Regular cardiac myocyte (primary cell): ENCODE data around the gene OSTC. TPM values are rescaled to one million over a fixed set of nuclear protein-coding genes. Genes with fewer than 3 reads are reported as not detected.

Source experiments
- total RNA-seq: library from RNA; depleted of rRNA; stranded (reverse); fragments of >200 nt; gene quantifications from 2 replicates; pipeline ENCODE4 v1.2.3, GENCODE V29; 2014

Gene OSTC
- 448 and 452 TPM in 2 replicates for total RNA-seq

DNA sequence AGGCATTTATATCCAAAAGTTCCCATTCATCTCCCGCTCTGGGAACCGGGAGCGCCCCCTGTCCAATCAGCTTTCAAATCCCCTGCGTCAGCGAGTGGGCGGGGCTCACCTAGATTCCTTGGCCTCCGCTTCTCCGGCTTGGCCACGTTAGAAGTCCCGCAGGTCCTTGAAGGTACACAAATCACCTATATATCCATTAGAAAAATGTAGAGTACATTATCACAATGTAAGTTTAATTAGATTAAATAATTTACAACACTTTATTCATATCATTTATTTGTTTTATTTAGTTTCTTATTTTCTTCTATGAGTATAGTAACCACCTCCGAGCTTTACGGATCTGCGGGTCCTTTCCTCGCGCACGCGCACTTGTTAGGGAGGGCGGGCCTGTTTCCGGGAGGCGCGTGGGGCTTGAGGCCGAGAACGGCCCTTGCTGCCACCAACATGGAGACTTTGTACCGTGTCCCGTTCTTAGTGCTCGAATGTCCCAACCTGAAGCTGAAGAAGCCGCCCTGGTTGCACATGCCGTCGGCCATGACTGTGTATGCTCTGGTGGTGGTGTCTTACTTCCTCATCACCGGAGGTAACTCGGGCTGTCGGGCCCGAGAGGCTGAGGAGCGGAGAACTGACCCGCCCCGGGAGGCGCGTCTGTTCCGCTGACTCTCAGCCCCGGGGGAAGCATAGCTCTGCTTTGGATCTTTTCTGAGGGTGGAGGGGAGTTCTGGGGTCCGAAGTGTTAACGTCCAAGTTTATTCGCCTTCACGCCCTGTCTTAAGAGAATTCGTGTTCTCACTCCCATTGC is at the start of gene OSTC:
Gene OSTC (plus strand): TSS at position 388 of the 802 bp plus-strand sequence. CDS start 57 bp downstream, at position 445.

DNA sequence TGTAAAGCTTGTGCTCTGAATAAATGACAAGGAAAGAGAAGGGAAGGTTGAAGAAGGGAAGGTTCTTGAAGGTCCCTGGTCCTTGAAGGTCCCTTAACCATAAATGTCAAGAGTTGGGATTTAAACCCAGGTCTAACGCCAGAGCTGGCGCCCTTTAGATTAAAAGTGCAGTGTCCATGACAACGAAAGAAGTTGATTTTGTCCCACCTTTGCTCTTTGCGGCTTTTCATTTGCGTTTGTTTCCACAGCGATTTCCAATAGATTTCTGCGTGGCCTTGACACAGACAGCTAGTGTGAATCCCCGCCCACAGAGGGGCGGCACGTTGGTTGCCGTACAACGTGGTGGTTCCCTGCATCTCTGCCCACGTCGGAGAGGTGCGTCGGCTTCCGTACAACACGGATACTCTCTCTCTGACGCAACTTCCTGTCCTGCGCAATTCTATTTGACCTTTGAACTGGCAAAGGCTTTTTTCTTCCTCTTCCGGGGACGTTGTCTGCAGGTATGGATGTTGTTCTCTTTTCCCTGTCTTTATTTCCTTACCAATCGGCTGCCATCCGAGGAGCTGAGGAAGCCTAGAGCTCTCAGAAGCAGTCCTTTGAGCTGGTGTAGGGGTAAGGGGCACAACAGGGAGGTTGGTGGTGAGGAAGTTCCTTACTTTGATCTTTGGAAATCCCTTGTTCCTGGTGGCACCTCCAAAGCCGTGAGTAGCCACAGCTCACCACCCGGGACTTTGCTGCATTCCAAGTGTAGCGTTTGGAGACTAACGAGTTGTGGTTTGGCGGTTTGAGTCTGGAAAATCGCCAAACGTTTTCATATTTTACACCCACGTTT is 30.1 kb upstream of the OSTC start, which contains the start of gene RPL34:
Gene RPL34 (plus strand): TSS at position 476 of the 832 bp plus-strand sequence. CDS start 1,384 bp downstream, outside the sequence.

Other genes with a start within 250 kb of the OSTC start
- gene RPL34, start 30.0 kb upstream of the OSTC start, total RNA-seq: 773 and 784 TPM in 2 replicates
- gene ETNPPL, start 112.5 kb downstream of the OSTC start, total RNA-seq: not detected in 2 replicates